Mesenteric fat pad (tissue), 1 donor: ENCODE results near the gene UEVLD. TPM values are rescaled to one million over a fixed set of nuclear protein-coding genes. Genes with fewer than 3 reads are reported as not detected.
A peak's percentile ranks its signal among the peaks of the same experiment; 100 is the strongest.
"Not testable (repeated sequence)": the region's sequence is repeated elsewhere in the genome, so short reads cannot be mapped to it uniquely, and the experiment has no call there.

ENCODE experiments used
- DNase-seq: peaks from one replicate; pipeline ENCODE4 v3.0.0-alpha.2; 2020; ENCODE audit warnings: low spot score
- long read RNA-seq: library from polyadenylated mRNA; unstranded; transcript quantifications from one replicate; pipeline ENCODE4 v2.0.0, GENCODE V29; 2020
- total RNA-seq: library from RNA; stranded (reverse); fragmentation: NEBNext Ultra II Directional; extraction: Animal tissue kit (Norgen Biotek cat#: 25700); gene quantifications from one replicate; pipeline ENCODE4 v1.2.1, GENCODE V29; 2021
- donor health status: DM: yes; HTN: yes; CAD: no.

Gene UEVLD
- 29.0 TPM for total RNA-seq
- long read RNA-seq, full-length matches to known transcripts = 32 of 52 reads
- long read RNA-seq, partial matches to known transcripts = 4 of 52 reads
- long read RNA-seq, other reads (novel, unspliced or antisense) = 16 of 52 reads

- peak; percentile 95 for DNase-seq
These were observed at the start of gene UEVLD for GRCh38 chr11:18588297-18589252. Gene UEVLD, minus strand, starts transcription at chr11:18588734. Its CDS starts 80 bp downstream, at chr11:18588654.

GRCh38 chr11:18634140-18635032, 45.9 kb upstream of the UEVLD start, which contains the start of gene SPTY2D1:
Gene SPTY2D1, minus strand, starts transcription at chr11:18634342. Its CDS starts 85 bp downstream, at chr11:18634257.
- peak; percentile 99 for DNase-seq

- DNase-seq = no peak
These were observed 45.0 kb upstream of the UEVLD start for GRCh38 chr11:18633256-18634139.

GRCh38 chr11:18632841-18633240, 44.3 kb upstream of the UEVLD start:
- no peak for DNase-seq

- DNase-seq = no peak
These were observed 35.6 kb upstream of the UEVLD start for GRCh38 chr11:18624161-18624560.

GRCh38 chr11:18623707-18624106, 35.2 kb upstream of the UEVLD start:
- no peak for DNase-seq

GRCh38 chr11:18618342-18619025, 29.9 kb upstream of the UEVLD start:
- no peak for DNase-seq

GRCh38 chr11:18617688-18618341, 29.3 kb upstream of the UEVLD start:
- no peak for DNase-seq

- no peak for DNase-seq
These were observed 27.3 kb upstream of the UEVLD start for GRCh38 chr11:18615628-18616392.

GRCh38 chr11:18614667-18615066, 26.1 kb upstream of the UEVLD start:
- DNase-seq = no peak

GRCh38 chr11:18612394-18612793, 23.9 kb upstream of the UEVLD start:
- DNase-seq = no peak

- DNase-seq = no peak
These were observed 22.7 kb upstream of the UEVLD start for GRCh38 chr11:18611196-18611595.

- DNase-seq = no peak
These were observed 19.8 kb upstream of the UEVLD start for GRCh38 chr11:18608376-18608775.

- no peak for DNase-seq
These were observed 12.5 kb upstream of the UEVLD start for GRCh38 chr11:18600915-18601569.

- no peak for DNase-seq
These were observed 11.3 kb upstream of the UEVLD start, which contains the start of gene MISFA for GRCh38 chr11:18599739-18600230. Gene MISFA, plus strand, starts transcription at chr11:18599789. Its CDS starts 140 bp downstream, at chr11:18599929.

- no peak for DNase-seq
These were observed 6.6 kb upstream of the UEVLD start for GRCh38 chr11:18594999-18595749.

- not testable (repeated sequence) for DNase-seq
These were observed 5.6 kb upstream of the UEVLD start for GRCh38 chr11:18594088-18594487.
